Stimulated activated CD4-positive, alpha-beta T cell treated with anti-CD3 and anti-CD28 coated beads, Interleukin-15, amount 100 ng/mL, for 1 hour (primary cell): ENCODE data around the gene HERC5.

Experiments used
- DNase-seq, 2 donors: peaks; one replicate each; pipeline ENCODE4 v3.0.0-alpha.2; 2020; ENCODE audit warnings: low read depth in 1 of 2, low spot score in 1 of 2

HERC5 gene

GRCh38 chr4:88517825-88518224 lies 60.9 kb downstream of the HERC5 start:
- no peak for DNase-seq

- DNase-seq: no peak
Measured at GRCh38 chr4:88518911-88519310, 62.0 kb downstream of the HERC5 start.

GRCh38 chr4:88522702-88523324 lies 65.9 kb downstream of the HERC5 start:
- DNase-seq: peak in 1 of 2 donors; percentile 16

- peak; percentile 47 to 70 for DNase-seq
Measured at GRCh38 chr4:88523325-88524129, 66.6 kb downstream of the HERC5 start, which contains the start of gene PYURF. PYURF (minus strand) TSS chr4:88523776; CDS start chr4:88523700, 76 bp downstream.

GRCh38 chr4:88524171-88524570 lies 67.3 kb downstream of the HERC5 start:
- DNase-seq: no peak

GRCh38 chr4:88526221-88526815 lies 69.4 kb downstream of the HERC5 start:
- no peak for DNase-seq

- DNase-seq: no peak
Measured at GRCh38 chr4:88527787-88528186, 70.9 kb downstream of the HERC5 start.

GRCh38 chr4:88528861-88529260 lies 71.9 kb downstream of the HERC5 start:
- no peak for DNase-seq

GRCh38 chr4:88531549-88531948 lies 74.6 kb downstream of the HERC5 start:
- no peak for DNase-seq

GRCh38 chr4:88533088-88533790 lies 76.3 kb downstream of the HERC5 start:
- DNase-seq: no peak

- DNase-seq: no peak
Measured at GRCh38 chr4:88533937-88534750, 77.2 kb downstream of the HERC5 start.

- no peak for DNase-seq
Measured at GRCh38 chr4:88535090-88535755, 78.3 kb downstream of the HERC5 start.

- DNase-seq: no peak
Measured at GRCh38 chr4:88537709-88538108, 80.8 kb downstream of the HERC5 start.

- DNase-seq: peak; percentile 49
Measured at GRCh38 chr4:88539322-88540068, 82.6 kb downstream of the HERC5 start.

- DNase-seq: no peak
Measured at GRCh38 chr4:88549815-88550214, 92.9 kb downstream of the HERC5 start.
